Type B pancreatic cell (in vitro differentiated cells): Measurements from ENCODE around the gene KANSL3. TPM values are rescaled to one million over a fixed set of nuclear protein-coding genes. Genes with fewer than 3 reads are reported as not detected.

Source experiments
- DNase-seq: peaks from one replicate; pipeline ENCODE4 v3.0.0; 2021; ENCODE audit warnings: mixed read lengths; ENCODE audit not compliant: unreplicated experiment; ENCODE audit errors: extremely low spot score
- H3K27ac Mint-ChIP-seq: 2 replicates; pipeline ENCODE4 v1.8.0; 2021; ENCODE audit warnings: mild to moderate bottlenecking, mixed read lengths
- H3K27me3 Mint-ChIP-seq: 2 replicates; pipeline ENCODE4 v1.8.0; 2021; ENCODE audit warnings: mixed read lengths
- H3K36me3 Mint-ChIP-seq: 2 replicates; pipeline ENCODE4 v1.8.0; 2021; ENCODE audit warnings: mixed read lengths
- H3K4me1 Mint-ChIP-seq: one replicate; pipeline ENCODE4 v1.8.0; 2021; ENCODE audit warnings: mixed read lengths; ENCODE audit not compliant: unreplicated experiment
- H3K4me3 Mint-ChIP-seq: 2 replicates; pipeline ENCODE4 v1.8.0; 2021; ENCODE audit warnings: mild to moderate bottlenecking, mixed read lengths
- H3K9me3 Mint-ChIP-seq: 2 replicates; pipeline ENCODE4 v1.8.0; 2021; ENCODE audit warnings: mixed read lengths
- total RNA-seq: library from RNA; stranded (reverse); gene quantifications from 2 replicates; pipeline ENCODE4 v1.2.1, GENCODE V29; 2021; ENCODE audit warnings: low replicate concordance
- TF ChIP-seq, protein P1 (sequence below): fragments of 200-600 bp; sonication (generic); conservative IDR thresholded peaks from 2 replicates; pipeline ENCODE4 v1.5.0; 2021; ENCODE audit warnings: antibody characterized with exemption, mild to moderate bottlenecking

Gene KANSL3
- total RNA-seq, 1 donor from 2014 or later: 53.2 TPM

DNA sequence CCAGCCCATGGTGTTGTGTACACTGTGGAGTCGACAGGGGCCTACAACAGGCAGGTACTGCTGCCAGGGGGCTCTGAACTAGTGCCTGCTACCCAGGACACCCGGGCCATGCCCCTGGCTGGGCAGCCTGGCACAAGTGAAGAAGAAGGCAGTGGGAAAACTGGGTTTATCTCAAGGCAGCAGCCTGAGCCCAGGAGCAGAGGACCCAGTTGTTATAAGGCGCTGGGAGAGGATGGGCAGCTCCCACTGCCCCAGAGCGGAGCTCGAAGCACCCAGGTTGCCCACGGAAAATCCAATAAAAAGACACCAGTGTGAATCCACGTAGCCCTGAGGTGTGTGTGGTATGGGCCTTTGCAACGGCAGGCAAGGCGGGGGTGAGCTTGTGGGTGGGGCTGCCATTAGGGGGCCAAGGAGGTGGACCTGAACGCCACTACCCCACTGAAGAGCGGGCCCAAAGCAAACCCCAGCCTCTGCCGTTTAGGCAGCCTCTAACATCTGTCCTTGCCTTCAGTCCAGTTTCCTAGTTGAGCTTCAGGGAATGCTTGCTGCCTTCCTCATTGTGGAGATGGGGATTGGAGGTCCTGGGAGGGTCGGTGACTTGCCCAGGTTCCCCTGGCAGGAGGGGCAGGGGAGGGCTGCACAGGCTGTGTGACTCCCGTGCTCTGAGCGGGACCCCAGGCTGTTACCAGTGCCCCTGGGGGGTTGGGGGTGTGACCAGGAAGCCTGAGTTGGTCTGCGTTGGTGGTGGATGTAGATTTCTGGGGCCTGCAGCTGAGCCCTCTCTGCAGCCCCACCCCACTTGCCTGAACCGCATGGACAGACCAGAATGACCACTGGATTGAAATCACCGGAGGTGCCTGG is 85.6 kb downstream of the KANSL3 start:
- H3K27ac Mint-ChIP-seq: no peak overlapping the region
- H3K4me3 Mint-ChIP-seq: no peak overlapping the region
- H3K9me3 Mint-ChIP-seq: peaks cover 4% of the 10 kb centered on the region
- no peak for DNase-seq
- TF ChIP-seq, protein P1, sequence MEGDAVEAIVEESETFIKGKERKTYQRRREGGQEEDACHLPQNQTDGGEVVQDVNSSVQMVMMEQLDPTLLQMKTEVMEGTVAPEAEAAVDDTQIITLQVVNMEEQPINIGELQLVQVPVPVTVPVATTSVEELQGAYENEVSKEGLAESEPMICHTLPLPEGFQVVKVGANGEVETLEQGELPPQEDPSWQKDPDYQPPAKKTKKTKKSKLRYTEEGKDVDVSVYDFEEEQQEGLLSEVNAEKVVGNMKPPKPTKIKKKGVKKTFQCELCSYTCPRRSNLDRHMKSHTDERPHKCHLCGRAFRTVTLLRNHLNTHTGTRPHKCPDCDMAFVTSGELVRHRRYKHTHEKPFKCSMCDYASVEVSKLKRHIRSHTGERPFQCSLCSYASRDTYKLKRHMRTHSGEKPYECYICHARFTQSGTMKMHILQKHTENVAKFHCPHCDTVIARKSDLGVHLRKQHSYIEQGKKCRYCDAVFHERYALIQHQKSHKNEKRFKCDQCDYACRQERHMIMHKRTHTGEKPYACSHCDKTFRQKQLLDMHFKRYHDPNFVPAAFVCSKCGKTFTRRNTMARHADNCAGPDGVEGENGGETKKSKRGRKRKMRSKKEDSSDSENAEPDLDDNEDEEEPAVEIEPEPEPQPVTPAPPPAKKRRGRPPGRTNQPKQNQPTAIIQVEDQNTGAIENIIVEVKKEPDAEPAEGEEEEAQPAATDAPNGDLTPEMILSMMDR: no peak
- H3K27me3 Mint-ChIP-seq: no peaks in the 10 kb centered on the region
- peaks cover 11% of the 10 kb centered on the region for H3K4me1 Mint-ChIP-seq
- peaks cover 3% of the 10 kb centered on the region for H3K36me3 Mint-ChIP-seq

DNA sequence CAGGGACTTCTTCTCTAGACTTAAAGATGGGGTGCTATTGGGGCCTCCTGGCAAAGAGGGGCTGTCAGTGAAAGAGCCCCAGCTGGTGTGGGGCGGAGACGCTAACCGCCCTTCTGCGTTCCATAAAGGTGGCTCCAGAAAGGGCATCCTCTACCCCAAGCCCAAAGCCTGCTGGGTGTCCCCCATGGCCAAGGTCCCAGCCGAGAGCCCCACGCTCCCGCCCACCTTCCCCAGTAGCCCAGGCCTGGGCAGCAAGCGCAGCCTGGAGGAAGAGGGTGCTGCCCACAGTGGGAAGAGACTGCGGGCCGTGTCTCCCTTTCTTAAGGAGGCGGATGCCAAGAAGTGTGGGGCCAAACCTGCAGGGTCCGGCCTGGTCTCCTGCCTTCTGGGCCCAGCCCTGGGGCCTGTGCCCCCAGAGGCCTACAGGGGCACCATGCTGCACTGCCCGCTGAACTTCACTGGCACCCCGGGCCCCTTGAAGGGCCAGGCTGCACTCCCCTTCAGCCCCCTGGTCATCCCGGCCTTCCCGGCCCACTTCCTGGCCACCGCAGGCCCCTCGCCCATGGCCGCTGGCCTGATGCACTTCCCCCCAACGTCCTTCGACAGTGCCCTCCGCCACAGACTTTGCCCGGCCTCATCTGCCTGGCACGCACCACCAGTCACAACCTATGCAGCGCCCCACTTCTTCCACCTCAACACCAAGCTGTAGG is 86.4 kb downstream of the KANSL3 start:
- Mint-ChIP-seq H3K4me1 (peaks cover 11% of the 10 kb centered on the region), H3K36me3 (peaks cover 6% of the 10 kb centered on the region), H3K27ac (no peak overlapping the region), H3K4me3 (no peak overlapping the region), H3K9me3 (no peaks in the 10 kb centered on the region), H3K27me3 (no peaks in the 10 kb centered on the region)
- TF ChIP-seq, protein P1: no peak
- DNase-seq: no peak

DNA sequence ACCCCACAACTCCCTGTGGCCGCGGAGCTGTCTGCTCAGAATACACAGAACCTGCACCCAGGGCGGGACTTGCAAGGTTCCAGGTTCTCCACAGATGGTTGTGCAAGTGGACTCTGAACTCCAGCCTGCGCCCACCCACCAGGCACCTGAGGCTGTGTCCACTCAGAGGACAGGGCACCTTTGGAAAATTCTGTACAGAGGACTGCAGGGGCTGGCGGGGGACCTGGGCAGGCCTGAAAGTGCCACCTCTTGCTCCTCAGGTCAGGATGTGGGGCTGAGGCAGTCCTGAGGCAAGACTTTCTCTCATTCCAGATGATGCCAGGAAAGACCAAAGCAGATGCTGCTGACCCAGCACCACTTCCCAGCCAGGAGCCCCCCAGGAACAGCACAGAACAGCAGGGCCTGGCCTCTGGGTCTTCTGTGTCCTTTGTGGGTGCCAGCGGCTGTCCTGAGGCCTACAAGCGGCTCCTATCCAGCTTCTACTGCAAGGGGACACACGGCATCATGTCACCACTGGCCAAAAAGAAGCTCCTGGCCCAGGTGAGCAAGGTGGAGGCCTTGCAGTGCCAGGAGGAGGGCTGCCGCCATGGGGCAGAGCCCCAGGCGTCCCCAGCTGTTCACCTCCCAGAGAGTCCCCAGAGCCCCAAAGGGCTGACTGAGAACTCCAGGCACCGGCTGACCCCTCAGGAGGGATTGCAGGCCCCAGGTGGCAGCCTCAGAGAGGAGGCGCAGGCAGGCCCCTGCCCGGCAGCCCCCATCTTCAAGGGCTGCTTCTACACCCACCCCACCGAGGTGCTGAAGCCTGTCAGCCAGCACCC is 87.1 kb downstream of the KANSL3 start:
- H3K4me3 Mint-ChIP-seq: no peak overlapping the region
- no peaks in the 10 kb centered on the region for H3K9me3 Mint-ChIP-seq
- H3K36me3 Mint-ChIP-seq: peaks cover 6% of the 10 kb centered on the region
- TF ChIP-seq, protein P1: no peak
- peaks cover 7% of the 10 kb centered on the region for H3K4me1 Mint-ChIP-seq
- H3K27ac Mint-ChIP-seq: no peak overlapping the region
- no peaks in the 10 kb centered on the region for H3K27me3 Mint-ChIP-seq
- no peak for DNase-seq

DNA sequence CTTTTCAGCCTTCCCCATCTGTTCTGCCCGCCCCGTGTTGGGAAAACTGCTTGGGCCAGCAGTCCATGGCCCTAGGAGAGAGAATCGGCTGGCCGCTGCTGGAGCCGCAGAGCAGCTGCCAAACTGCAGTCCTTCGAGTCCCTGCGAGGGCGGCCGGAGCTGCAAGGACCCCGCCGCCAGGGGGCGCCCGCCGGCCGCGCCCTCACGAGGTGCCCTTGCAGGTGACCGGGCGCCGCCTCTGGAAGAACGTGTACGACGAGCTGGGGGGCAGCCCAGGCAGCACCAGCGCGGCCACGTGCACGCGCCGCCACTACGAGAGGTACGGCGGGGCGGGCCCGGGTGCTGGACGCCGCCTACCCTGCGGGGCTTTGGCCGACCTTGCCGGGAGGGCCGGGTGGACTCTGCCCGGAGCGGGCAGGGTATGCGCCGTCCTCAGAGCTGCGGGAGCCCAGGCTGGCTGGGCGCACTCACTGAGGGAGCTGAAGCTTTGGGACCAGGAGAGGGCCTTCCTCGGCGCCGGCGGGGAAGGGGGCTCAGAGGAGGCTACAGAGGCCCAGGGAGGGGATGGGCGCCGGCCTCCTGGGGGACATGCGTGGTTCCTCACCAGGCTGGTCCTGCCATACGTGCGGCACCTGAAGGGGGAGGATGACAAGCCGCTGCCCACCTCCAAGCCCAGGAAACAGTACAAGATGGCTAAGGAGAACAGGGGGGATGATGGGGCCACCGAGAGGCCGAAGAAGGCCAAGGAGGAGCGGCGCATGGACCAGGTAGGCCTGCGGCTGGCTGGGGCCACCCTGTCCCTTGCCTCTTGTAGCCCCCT is 87.9 kb downstream of the KANSL3 start:
- no peaks in the 10 kb centered on the region for H3K9me3 Mint-ChIP-seq
- H3K27ac Mint-ChIP-seq: no peak overlapping the region
- H3K4me3 Mint-ChIP-seq: no peak overlapping the region
- H3K4me1 Mint-ChIP-seq: peaks cover 7% of the 10 kb centered on the region
- peaks cover 9% of the 10 kb centered on the region for H3K36me3 Mint-ChIP-seq
- TF ChIP-seq, protein P1: peak; percentile 52
- no peak for DNase-seq
- no peaks in the 10 kb centered on the region for H3K27me3 Mint-ChIP-seq

DNA sequence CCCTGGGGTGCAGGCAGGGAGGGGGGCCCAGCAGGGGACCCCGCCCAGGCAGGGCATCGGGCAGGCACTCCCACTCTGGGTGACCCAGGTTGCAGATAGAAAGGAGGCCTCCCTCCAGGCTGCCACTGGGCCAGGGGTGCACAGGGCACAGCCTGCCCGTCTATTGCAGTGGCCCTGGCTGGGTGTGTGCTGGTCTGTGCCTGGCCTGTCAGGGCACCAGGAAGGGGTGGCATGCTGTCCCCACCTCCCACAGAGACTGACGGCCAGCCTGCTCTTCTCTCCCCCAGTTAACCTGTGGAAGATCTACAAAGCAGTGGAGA is 88.7 kb downstream of the KANSL3 start:
- no peak overlapping the region for H3K4me3 Mint-ChIP-seq
- peaks cover 4% of the 10 kb centered on the region for H3K9me3 Mint-ChIP-seq
- no peak for DNase-seq

More for the DNA sequence above, 88.7 kb downstream of the KANSL3 start:
- Mint-ChIP-seq H3K36me3 (peaks cover 14% of the 10 kb centered on the region), H3K4me1 (peaks cover 7% of the 10 kb centered on the region), H3K27me3 (no peaks in the 10 kb centered on the region), H3K27ac (no peak overlapping the region)
- TF ChIP-seq, protein P1: no peak
